GM20000 (cell line): ENCODE measurements around the gene SLC22A23.

Experiments used
- DNase-seq: peaks from one replicate; pipeline ENCODE4 v3.0.0; 2012; ENCODE audit warnings: low spot score
- CTCF ChIP-seq: IDR thresholded peaks from 2 replicates; pipeline ENCODE4 v1.5.1; 2012; ENCODE audit warnings: mild to moderate bottlenecking, control low read depth; ENCODE audit errors: extremely low read depth, missing control alignments

The SLC22A23 gene

DNA sequence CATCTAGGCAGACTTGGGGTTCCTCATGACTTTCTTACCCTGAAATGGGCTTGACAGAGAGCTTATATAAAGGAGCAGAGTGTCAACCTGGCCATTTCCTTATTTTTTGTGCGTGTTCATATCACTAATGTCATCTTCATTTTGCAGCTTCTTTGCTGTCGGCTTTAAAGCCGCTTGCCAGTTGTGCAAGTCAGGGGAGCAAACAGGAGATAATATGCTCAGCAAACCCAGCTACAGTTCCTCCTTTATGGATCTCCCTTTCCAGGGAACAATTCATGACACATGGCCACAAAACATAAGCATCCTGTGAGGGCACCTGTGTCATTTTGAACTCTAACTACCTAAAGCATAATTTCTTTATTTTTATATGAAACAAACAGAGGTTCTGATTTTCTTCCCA lies 222.9 kb downstream of the SLC22A23 start:
- no peak for TF ChIP-seq CTCF

DNA sequence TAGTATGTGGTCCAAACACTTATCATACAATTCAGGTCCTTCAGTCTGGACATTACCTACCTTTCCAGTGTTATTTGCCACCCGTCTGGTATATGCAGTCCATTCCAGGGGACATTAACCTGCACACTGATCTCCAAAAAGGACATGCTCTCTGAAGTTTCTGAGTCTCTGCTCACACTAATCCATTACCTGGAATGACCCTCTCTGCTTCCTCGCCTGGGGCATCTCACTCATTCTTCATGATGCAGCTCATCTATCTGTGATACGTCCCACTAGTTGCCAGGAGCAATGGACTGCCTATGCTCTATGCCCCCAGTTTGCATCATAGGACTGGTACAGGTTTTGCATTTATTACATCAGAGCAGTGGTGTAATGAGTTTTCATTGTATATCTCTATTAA lies 223.5 kb downstream of the SLC22A23 start:
- no peak for DNase-seq
- TF ChIP-seq CTCF, result no peak

More for the DNA sequence above, 222.9 kb downstream of the SLC22A23 start:
- no peak for DNase-seq

DNA sequence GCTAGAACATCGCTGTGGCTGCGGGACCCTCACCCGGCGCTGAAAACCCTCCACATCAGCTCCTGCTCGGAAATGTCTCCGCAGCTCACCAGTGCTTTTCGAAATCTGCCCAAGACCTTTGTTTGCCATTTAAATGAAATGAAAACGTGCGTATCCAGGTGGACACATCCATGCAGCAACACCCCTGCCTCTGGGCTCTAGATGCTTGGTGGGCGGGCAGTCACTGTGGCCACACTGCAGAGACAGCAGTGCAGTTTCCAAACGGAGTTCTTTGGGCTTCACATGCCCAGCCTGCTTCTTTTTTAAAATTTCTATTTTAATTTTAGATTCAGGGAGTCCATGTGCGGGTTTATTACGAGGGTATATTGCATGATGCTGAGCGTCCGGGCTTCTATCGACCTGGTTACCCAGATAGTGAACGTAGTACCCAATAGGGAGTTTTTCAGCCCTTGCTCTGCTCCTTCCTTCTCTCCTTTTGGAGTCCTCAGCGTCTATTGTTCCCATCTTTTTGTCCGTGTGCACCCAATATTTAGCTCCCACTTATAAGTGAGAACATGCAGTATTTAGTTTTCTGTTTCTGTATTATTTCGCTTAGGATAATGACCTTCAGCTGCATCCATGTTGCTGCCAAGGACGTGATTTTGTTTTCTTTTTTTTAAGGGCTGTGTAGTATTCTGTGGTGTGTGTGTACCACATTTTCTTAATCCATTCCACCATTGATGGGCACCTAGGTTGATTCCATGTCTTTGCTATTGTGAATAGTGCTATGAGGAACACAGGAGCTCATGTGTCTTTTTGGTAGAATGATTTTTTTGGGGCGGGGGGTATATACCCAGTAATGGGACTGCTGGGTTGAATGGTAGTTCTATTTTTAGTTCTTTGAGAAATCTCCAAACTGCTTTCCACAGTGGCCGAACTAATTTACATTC lies 224.6 kb downstream of the SLC22A23 start:
- no peak for DNase-seq
- TF ChIP-seq CTCF, result no peak

DNA sequence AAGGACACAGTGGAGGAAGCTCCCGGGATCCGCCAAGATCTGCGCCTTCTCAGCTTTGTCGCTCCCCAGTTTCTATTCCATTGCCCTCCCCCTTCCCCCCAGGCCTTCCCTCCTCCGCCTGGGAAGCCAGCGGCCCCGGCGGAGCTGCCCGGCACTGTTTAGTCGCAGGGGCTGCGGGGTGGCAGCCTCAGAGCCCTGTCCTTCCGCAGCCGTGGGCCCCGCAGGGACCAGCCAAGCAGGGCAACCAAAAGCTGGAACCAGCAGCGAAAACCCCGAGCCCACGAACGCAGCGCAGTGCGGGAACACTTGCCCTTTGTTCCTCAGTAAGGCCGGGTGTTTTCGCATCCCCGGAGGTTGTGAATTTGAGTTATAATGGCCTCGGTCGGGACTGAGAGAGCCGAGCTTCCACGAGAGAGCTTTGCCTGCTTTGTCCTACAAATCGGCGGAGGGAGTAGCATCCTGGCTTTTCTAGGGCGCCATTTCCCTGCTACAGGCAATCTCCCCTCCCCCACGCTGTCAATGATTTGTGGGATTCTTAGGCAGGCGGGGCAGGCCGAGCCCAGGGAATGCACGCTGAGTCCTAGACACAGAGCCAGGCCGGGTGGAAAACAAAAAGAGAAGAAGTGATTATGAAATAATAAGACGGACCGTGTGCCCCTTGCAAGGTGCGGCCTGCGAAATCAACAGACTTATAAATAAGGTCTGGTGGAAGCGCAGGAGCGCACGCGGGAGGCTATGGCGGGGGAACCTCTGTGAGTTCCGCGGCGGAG lies 225.4 kb downstream of the SLC22A23 start:
- TF ChIP-seq CTCF, result no peak
- DNase-seq, result no peak

- no peak for TF ChIP-seq CTCF
- no peak for DNase-seq
These were observed 226.0 kb downstream of the SLC22A23 start for GRCh38 chr6:3230900-3231246.

DNA sequence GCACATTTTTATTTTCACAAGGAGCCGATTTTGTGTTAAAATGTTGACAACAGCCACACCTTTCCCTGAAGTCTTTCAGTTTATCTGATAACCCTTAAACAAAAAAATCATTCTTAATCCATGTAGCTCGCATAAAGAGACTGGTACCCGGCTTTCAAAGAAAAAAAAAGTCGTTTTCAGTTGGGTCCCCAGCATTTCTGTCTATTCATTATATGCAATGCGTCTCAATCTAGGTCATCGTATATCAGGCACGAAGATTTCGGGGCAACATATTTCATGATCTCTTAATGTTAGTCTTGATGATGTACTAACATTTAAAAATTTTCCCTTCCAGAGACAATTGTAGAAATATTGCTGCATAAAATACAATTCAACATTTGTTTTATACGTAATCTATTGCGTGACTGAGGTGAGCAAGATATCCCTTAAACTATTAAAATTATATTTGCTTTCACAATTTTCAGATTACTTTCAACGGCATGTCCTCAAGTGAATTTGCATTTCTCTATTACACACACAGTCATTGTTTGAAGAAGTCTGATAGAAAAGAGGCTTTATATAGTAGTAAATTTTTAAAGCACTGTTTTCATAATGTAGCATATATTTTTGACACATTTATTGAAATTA lies 226.5 kb downstream of the SLC22A23 start:
- no peak for TF ChIP-seq CTCF
- DNase-seq, result no peak
